Measurements from ENCODE around the gene ATP6AP1.

Gene ATP6AP1

DNA sequence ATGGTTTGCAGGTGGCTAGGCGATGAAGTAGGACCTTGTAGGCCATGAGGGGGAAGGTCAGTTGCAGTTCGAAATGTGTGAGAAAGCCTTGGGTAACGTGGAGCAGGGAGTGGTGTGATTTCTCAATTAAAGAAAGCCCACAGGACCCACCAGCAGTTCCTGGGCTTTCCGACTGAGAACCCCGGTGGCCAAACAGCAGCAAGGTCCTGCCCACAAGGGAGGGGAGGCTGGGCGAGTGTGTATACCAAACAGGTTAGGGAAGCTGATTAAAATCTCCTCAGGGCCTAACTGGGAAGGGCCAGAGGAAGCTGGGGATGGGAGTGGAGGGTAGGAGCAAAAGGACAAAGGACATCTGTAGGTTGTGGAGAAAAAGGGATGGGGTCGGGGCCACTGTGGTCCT, 2.4 kb downstream of the ATP6AP1 start:
- DNase-seq, result no peak

DNA sequence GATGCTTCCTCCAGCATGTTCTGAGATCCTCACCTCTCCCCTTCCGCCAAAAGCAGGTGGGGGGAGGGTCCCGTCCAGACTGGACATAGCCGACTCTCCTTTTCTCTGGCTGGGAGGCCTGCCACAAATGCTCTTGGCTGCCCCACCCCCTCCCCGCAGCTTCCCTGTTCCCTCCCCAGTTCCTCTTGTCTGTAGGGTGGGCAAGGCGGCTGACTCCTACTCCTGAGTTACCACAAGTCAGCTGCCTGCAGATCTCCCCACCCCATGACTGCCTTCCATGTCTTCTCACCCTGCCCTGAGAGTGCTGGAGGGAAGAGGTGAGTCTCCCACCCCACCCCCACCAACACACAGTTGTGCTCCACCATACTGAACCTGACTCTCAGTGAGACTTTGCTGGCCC, 2.9 kb downstream of the ATP6AP1 start:
- no peak for DNase-seq

DNA sequence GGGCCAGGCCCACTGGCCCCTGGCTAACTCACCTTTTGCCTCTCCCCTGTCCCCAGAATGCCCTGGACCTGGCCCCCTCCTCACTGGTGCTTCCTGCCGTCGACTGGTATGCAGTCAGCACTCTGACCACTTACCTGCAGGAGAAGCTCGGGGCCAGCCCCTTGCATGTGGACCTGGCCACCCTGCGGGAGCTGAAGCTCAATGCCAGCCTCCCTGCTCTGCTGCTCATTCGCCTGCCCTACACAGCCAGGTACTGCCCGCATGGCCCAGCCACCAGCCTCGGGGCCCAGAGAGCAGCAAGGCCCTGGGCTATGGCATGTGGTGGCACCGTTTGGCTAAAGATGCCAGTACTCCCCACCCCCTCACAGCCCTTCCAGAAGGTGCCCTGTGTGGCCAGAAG, 3.7 kb downstream of the ATP6AP1 start:
- no peak for DNase-seq

DNA sequence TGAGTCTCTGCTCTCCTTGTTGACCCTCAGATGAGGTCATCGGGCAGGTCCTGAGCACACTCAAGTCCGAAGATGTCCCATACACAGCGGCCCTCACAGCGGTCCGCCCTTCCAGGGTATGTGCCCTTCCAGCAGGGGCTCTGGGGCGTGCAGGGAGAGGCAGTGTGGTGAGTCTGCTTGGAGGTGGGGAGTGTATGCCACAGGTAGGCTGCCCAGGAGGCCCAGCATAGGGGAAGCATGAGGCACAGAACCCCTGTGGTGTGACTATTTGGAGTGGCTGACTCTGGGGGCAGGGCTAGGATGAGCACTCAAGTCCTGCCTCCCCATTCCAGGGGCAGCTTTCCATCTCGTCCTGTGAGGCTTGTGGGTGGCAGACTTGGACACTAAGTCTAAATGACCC, 5.1 kb downstream of the ATP6AP1 start:
- no peak for DNase-seq

DNA sequence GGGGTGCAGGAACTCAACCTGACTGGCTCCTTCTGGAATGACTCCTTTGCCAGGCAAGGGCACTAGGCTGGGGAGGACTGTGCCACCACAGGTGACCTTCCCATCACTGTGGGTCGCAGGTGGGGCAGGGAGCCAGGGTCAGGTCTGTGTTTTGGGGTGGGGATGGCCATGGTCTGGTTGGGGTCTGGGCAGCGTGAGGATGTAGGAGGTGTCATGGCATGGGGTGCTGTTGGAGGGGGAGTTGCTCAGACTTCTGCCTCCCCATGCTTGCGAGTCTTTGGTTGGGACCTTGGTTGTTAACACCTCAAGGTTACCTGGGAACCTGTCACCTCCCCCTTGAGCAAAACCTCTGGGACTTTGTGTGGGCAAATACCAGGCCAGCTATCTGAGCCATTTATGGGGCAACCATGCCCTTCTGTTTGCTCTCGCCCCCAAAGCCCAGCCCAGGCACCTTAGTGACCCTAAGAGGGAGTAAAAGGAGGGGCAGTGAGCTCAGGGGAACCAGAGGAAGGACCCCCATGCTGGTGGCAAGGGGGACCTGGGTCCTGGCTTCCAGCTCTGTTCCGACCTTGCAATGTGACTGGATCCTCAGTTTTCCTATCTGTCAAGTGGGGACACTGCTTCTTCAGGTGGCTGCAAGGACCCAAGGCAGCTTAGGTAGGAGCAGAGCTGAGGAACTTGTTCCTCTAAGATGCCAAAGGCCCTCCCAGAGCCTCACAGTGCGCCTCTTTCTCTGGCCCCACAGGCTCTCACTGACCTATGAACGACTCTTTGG, 6.1 kb downstream of the ATP6AP1 start:
- DNase-seq, result no peak

DNA sequence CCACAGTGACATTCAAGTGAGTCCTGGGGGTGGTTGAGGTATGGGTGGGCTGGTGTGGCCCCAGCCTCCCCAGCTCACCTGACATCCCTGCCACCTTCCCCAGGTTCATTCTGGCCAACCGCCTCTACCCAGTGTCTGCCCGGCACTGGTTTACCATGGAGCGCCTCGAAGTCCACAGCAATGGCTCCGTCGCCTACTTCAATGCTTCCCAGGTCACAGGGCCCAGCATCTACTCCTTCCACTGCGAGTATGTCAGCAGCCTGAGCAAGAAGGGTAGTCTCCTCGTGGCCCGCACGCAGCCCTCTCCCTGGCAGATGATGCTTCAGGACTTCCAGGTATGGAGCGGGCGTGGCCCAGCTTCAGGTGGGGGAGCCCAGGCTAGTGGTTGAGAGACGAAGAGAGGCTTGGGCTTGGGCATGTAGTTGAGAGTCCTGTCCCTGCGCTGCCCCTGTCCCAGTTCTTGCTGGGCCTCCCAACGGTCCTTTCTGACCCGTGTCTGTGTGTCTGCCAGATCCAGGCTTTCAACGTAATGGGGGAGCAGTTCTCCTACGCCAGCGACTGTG, 6.8 kb downstream of the ATP6AP1 start:
- DNase-seq, result no peak

DNA sequence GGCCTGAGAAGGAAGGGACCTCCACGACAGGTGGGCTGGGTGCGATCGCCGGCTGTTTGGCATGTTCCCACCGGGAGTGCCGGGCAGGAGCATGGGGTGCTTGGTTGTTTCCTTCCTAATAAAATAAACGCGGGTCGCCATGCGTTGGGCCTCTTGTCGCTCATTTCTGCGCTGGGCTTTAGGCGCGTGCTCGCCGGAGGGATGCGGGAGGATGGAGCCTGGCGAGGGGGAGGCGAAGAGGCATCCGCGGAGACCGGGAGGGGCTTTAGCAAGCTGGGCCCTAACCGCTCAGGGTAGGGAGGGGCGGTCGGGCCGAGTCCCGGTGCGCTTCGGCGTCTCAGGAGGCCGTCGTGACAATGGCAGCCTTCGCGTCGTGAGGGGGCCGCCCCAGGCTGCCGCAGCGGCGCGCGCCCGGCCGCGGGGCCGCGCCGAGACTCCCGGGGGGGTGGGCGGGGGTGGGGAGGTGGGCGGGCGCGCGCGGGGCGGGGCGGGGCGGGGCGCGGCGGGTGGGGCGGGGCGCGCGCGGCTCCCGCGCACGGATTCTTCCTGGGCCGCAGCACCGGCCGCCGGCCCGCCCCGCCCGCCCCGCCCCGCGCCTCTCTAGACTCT, 8.0 kb downstream of the ATP6AP1 start:
- DNase-seq, result peak; percentile 74

DNA sequence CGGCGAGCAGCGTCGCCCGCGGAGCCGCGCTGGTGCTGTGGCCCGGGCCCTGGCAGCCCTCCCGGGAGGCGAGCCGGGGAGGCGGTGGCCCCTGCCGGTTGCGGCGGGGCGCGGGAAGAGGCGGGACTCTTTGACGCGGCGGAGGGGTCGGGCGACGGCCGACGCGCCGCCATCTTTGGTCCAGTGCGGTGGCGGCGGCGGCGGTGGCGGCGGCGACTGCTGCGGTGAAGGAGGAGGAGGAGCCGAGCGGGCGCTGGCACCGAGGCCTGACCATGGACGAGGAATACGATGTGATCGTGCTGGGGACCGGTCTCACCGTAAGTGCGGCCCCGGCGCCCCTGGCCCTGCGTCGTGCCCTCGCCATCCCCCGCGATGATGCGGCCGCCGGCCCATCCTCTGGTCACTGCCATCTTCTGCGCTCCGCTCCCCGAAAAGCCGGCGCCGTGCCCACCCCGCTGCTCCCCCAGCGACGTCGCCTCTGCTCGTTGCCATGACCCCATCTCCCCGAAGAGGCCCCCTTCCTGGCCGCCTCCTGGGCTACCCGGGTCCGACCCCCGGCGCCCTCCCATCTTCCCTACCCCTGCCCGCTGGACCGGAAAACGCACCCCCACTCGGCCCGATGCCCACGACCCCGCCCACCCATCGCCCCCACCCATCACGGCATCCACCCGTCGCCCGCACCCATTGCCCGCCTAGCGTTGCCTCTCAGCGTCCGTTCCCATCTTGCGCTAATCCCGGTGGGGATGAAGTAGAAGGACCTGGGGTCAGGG, 8.7 kb downstream of the ATP6AP1 start, which contains the start of gene GDI1:
Gene GDI1, plus strand, starts transcription at position 172 of the 770 bp plus-strand sequence. Its CDS starts 101 bp downstream, at position 273.
- DNase-seq, result peak; percentile 71

DNA sequence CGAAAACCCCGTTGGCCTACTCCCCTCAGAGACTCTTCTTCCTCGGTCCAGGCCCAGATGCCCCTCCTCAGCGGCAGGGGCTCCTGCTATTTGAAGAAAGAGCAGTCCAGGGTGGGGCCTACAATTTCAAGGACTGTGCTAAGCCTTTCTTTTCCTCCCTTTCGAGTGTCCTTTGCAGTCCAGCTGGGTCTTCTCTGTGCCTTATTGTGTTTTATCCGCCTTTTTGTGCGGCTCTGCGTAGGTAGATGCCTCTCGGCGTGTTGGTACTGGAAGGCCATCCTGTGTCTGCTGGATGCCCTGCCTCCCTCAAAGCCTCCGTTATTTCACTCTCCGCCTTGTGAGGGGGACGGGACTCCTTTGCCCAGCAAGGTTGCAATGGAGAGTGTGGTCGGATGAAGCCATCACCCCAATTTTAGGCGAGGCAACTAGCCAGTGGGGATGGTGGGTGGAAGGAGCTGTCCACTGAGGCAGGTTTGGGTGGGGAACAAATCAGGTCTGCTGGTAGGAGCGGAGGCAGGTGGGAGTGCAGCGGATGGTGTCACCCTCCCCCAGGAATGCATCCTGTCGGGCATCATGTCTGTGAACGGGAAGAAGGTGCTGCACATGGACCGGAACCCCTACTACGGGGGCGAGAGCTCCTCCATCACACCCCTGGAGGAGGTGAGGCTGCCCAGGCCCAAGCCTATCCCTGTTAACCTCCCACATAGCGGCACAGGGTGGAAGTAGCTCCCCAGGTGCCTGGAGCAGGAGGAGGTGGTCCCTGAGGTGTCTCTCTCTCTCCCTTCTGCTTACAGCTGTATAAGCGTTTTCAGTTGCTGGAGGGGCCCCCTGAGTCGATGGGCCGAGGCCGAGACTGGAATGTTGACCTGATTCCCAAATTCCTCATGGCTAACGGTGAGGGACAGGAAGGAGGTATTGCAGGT, 9.8 kb downstream of the ATP6AP1 start:
- DNase-seq, result no peak

DNA sequence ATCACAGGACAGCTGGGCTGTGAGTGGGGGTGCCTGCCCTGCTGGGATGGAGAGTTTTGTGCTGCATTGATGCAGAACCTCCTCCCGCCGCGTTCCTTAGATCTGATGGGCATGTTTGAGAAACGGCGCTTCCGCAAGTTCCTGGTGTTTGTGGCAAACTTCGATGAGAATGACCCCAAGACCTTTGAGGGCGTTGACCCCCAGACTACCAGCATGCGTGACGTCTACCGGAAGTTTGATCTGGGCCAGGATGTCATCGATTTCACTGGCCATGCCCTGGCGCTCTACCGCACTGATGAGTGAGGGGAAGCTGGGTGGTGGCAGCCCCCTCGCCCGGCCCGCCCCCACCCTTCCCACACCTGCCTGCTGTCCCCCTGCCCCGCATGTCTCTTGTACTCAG, 11.4 kb downstream of the ATP6AP1 start:
- no peak for DNase-seq

DNA sequence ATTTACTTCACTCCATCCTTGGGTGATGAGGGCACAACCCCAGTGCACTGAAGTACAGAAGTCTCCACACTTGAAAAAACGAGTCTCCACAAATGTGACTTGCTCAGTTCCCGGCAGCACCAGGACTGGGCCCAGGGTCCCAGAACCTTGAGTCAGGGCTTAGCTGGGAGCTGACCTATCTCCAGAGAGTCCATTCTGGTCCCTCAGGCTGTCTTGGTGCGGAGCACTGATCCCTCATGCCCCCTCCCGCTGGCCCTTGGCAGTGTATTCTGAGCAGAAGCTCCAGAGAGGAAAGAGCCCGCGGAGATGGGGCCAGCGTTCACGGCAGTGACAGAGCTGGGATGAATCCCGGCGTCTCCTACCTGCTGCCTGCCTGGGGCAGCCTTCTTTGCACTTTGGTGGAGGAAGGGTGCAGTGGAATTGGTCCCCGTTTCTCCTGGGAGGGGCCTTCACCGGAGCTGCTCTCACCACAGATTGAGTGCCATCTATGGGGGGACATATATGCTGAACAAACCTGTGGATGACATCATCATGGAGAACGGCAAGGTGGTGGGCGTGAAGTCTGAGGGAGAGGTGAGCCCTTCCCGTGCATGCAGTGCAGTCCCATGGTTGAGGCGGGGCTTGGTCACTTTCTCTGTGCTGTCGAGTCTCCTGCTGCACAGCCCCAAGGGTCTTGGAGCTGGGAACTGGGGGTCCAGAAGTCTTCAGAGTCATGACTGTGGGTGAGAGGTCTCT, 12.3 kb downstream of the ATP6AP1 start:
- DNase-seq, result no peak

DNA sequence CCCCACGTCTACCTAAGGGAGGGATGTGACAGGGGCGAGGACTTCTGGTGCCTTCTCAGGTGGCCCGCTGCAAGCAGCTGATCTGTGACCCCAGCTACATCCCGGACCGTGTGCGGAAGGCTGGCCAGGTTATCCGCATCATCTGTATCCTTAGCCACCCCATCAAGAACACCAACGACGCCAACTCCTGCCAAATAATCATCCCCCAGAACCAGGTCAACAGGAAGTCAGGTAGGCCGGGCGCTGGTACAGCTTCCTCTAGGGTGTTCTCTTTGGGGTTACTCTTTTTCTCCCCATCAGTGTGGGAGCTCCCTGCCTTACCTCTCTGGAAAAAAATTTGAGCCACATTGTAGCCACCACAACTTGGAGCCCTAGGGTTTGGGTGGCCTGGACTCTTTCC, 13.1 kb downstream of the ATP6AP1 start:
- DNase-seq, result peak; percentile 21

DNA sequence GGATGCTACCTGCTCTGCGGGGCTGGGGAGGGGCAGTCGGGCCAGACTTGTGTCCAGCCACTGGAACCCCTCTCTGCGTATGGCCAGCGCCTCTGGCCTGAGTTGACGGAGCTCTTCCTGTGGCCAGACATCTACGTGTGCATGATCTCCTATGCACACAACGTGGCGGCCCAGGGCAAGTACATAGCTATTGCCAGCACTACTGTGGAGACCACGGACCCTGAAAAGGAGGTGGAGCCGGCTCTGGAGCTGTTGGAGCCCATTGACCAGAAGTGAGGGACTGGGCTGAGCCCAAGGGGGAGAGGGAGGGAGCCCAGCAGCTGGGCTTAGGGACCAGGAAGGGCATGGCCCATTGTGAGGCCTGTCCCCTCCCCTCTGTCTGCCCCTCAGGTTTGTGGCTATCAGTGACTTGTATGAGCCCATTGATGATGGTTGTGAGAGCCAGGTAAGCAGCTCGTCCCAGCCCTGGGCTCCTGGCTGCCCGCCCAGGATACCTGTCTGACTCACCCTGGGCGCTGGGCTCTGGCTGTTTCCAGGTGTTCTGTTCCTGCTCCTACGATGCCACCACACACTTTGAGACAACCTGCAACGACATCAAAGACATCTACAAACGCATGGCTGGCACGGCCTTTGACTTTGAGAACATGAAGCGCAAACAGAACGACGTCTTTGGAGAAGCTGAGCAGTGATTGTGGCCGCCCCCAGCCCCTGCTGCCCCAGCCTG, 13.7 kb downstream of the ATP6AP1 start:
- no peak for DNase-seq

DNA sequence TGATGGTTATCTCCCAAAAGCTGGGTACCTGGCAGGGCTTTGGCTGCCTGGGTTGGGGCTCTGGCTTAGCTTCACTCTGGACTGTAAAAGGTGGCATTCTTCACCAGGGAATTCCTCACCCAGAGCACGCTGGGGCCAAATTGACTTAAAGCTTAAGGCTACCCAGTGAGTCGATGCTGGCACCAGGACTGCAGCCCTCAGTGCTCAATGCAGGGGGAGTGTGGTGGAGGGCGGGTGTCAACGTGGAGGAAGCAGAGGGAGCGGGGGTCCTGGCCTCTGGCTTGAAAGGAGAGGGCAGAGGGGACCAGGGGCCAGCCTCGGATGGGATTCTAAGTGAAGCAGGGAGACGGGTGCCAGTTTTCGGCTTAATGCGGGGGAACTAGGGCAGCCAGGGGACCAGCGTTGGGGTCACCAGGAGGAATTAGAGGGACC, 15.0 kb downstream of the ATP6AP1 start:
- no peak for DNase-seq

DNA sequence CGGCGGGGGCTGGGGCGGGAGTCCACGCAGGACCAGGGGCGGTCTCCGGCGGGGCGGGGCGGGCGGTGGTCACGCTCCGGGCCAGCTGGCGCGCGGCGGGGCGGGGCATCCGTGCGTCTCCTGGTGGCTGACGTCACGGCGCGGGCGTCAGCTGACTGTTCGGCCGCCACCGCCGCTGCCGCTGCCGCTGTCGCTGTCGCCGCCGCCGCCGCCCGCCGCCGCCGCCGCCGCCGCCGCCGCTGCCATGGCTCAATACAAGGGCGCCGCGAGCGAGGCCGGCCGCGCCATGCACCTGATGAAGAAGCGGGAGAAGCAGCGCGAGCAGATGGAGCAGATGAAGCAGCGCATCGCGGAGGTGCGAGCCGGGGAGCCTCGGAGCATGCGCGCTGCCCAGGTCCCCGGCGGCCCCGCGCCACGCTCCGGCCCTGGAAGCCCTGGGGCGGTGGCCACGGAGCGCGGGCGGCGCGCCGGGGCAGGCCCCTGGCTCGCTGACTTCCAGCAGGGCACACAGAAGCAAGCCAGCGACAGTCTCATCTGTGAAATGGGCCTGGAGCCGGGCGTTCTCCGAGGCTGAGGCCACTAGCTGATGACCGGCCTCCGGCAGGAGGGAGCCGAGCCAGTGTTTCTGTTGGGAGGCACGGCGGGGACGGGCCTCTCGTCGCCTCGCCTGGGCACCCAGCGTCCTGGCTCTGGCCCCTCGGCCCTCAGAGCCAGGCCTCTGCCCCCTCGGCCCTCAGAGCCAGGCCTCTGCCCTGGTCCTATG, 15.7 kb downstream of the ATP6AP1 start, which contains the start of gene FAM50A:
Gene FAM50A, plus strand, starts transcription at position 150 of the 763 bp plus-strand sequence. Its CDS starts 95 bp downstream, at position 245.
- peak; percentile 74 for DNase-seq

DNA sequence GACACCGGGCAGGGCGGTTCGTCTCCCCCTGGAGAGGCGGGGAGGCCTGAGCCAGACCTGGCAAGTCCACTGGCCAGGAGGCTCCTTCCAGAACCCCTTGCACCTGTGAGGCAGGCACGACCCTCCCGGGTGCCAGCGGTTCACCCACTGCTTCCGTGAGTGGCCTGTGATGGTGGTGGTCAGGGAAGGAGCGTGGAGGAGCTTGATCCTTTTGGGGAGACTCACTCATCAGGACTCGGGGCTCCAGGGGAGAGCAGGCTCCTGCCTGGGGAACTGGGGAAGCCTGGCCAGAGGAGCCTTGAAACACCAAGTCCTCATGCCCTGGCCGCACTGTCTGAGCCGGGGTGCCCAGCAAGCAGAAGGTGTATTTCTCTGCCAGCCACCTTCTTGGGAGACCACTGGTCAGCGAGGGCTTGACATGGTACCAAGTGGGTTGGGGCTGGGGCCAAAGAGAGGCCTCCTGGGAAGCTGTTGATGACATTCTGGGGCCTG, 16.3 kb downstream of the ATP6AP1 start:
- DNase-seq, result no peak

DNA sequence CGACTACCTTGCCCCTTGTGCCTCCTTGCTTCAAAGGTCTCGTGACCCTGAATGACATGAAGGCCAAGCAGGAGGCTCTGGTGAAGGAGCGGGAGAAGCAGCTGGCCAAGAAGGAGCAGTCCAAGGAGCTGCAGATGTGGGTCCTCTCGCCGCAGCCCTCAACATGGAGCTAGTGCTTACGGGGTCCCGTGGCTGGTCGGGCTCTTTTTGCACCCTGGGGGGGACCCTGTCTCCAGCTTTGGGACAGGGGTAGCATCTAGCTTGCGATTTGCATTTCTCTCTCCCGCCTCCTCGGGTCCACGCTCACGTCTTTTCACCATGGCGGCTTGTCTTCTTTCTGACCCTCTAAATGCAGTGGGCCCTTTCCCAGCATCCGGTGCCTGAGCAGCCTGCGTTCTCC, 17.3 kb downstream of the ATP6AP1 start:
- DNase-seq, result no peak

DNA sequence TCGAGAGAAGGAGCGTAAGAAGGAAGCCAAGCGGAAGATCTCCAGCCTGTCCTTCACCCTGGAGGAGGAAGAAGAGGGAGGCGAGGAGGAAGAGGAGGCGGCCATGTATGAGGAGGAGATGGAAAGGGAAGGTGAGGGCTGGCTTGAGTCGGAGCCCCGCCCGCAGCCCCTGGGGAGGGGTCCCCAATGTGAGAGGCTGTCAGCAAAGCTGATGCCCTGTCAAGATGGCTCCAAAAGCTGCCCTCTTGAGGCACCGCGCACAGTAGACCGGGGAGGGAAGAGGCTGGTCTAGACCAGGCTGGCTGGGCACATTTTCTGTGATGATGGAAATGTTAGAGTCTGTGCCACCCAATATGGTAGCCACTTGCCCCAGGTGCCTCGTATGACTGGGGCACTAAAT, 18.0 kb downstream of the ATP6AP1 start:
- DNase-seq, result no peak

DNA sequence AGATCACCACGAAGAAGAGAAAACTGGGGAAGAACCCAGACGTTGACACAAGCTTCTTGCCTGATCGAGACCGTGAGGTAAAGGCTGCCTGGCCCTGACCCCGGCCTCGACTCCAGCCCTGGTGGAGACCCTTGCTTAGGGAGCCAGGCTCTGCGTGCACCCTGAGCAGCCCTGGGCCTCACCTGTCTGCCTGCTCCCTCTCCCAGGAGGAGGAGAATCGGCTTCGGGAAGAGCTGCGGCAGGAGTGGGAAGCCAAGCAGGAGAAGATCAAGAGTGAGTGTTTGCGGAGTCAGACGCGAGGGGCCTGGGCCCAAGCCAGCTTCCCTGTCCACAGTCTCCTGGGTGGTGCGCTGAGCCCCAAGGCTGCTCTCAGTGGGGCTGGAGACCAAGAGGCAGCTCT, 20.0 kb downstream of the ATP6AP1 start:
- no peak for DNase-seq

DNA sequence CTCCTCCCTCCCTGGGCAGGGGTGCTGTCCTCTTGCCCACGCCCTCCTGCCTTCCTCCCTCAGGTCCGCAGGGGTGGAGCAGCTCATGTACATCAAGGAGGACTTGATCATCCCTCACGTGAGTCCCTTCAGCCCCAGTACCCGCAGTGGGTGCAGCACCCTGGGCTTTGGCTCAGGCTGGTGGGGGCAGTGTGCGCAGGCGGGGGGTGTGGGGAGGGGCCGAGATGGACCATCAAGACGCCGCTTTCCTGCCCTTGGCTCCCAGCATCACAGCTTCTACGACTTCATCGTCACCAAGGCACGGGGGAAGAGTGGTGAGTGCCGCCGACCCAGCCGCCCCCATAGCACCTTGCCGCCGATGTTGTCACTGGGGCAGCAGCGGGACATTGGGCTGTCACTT, 21.1 kb downstream of the ATP6AP1 start:
- no peak for DNase-seq
